ENCODE measurements around the gene IL22RA1.

The IL22RA1 gene

DNA sequence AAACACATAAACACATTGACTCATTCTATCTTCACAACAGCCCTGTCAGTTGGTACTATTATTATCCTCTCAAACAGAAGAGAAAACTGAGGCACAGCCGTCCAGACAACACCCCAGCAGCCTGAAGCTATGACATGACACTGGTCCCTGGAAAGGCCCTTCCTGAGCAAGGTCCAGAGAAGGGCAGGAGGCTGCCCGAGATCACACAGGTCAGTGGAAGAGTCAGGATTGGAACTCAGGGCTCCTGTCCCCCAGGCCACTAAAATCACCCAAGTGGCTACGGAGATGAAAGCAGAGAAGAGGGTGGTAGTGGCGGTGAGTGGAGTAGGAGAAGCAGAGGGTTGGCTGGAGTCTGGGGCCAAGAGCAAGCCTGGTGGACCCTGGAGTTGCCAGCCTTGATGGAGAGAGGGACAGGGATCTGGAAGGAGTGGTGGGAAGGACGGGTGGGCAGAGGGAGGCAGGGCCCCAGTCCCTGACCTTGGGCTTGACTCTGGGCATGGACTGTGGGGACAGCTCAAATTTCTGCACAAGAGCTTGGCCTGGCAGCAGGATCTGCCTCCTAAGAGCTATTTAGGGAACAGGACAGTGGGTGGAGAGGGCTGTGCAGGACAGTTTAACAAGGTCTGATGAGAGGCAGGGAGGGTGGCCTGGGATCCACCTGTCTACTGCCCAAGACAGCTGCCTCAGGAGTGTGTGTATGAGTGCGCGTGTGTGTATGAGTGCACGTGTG lies 46.8 kb downstream of the IL22RA1 start:
- DNase-seq: no peak

DNA sequence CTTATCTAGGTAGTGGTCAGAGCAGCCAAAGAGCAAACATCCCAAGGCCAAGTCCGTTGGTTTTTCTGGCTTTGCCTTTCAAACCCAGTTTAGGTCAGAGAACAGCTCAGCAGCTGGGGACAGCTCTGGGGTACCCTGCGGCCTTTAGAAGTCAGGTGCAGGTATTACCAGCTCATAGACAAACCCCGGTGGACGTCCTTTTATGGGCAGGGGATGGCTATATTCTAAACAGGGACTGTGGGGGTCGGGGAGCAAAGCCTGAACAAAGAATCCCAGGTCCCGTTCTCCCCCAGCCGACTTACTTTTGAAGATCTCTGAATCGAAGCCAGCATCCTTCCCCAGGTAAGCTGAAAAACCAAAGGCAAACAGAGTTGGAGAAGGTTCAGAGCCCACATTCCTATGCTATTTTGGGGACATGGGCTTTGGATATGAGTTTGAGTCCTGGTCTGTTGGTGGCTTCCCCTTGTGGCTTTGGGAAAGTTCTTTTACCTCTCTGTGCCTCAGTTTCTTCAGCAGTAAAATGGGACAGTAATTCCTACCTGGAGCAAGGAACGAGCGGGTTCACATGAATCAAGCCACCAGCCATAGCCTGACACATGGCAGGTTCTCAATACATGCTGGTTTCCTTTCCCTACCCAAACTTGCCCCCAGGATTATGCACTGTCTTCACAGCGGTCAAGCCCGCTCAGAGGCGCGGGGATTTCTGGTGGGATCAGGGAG lies 47.6 kb downstream of the IL22RA1 start:
- no peak for DNase-seq

DNA sequence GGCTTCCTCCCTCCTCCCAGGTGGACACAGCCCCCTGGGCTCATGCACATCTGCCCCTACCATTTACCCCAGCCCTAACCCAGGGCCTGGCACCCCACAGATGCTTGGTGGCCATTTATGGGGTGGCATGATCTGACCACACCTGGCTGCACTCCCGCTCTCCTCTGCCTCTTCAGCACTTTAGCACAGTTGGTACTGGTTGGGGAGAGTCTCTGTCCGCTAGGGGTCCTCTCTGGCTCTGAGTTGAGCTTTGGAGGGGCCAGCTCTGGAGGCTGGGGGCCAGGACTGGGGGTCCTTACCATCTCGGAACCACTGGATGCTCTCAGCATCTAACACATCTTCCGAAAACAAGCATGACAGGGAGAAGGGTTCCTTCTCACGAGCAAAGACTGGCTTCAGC lies 48.4 kb downstream of the IL22RA1 start:
- DNase-seq: no peak

DNA sequence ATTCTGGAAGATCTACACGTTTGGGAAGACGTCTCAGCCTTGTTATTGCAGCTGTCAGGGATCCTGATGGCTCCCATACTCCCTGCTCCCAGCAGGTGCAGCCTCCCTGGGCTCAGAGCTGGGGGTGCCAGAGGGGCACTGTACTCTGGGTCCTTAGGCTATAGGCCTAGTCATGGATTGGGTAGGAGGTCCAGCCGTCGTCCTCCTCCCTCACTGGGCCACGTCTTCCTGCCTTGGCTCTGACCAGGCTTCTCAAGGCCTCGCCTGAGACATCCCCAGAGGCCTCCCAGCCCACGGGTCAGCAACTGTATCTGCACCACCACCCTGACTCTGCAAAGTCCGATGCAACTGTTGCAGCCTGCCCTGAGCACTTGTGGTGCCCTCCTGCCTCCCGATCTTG lies 49.2 kb downstream of the IL22RA1 start:
- DNase-seq: no peak

DNA sequence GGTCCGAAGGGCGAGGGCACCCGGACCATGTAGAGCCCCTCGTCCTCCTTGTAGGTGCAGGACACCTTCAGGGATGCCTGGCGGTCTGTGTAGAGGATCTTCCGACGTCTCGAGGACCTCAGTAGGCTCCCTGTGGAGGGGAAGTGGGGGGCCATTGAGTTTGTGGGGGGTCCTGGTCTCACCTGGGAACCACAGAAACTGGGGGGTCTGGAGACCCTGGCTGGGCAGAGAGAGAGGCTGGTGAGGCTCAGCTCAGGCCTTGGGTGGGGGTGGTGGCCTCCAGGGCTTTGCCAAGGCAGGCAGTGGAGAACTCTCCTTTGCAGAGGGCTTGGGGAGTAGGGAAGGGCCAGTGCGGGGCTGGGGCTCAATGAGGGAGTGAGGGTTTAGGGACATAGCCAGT lies 50.0 kb downstream of the IL22RA1 start:
- no peak for DNase-seq

DNA sequence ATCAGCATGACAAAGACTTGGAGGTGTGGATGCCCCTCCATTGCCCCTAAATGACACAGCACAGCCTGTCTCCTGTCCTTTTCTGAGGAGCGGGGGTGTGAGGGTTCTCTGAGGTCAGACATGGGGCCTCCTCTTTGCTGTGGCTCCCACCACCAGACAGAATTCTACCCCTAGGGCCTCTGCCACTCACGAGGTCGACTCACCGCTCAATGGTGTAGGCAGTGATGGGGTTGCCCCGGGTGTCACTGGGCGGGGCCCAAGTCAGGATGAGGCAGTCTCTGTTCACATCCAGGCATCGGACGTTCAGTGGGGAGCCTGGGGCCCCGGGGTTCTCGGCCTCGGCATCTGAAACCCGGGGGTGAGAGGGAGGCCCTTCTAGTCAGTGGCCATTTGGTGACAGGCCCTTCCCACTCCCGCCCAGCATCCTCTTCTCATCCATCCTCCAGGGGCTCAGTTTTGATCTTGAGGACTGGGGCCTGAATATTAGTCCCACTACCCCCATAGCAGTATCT lies 50.9 kb downstream of the IL22RA1 start:
- DNase-seq: no peak

DNA sequence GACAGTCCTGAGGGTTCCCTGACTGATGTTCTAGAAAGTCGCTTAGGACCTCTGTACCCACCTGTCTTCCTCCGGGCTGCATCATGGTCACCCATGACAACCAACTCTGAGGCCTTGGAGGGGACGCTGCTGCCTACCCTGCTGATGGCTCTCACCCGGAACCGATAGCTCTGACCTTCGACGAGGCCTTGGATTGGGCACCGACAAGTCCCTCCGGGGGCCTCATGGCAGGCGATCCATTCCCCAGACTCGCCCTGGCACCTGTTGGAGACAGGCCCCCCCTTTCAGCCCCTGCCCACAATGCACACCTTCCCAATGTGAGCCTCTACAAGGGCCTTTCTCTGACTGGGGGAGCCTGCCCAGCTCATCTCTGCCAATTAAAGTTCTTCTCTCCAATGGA lies 52.2 kb downstream of the IL22RA1 start:
- DNase-seq: no peak

DNA sequence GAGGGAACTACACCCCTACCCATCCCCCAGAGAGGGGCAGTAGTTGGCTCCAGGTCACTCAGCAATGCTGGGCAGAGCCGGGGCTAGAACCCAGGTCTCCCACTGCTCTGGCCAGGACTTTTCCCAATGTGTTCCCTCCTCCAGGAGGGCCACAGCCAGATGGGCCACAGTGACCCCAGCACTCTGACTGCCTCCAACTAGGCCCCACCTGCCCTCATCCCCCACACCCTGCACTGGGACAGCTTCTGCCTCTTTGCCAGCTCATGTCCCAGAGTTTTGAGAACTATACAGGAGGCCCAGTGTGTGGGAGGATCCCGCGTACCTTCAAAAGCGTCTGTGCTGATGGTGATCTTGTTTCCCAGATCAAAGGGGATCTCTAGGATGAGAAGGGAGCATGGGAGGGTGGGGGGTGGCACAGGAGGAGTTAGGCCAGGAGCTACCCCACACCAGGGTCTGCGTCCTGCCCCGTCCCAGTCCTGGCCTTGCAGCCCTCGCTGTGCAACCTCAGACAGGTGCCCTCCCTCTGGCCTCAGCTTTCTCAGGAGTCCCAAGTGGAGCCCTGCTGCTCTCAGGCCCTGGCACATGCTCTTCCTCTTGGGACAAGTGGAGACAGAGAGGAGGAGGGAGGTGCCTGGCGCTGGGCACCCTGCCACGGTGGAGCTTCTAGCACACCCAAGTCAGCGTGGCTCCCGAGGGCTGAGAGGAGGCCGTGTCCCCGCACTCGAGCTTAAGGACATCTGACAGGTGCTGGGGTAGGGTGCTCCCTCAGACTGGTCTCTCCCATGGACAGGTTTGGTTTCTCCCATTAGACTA lies 53.0 kb downstream of the IL22RA1 start:
- no peak for DNase-seq

DNA sequence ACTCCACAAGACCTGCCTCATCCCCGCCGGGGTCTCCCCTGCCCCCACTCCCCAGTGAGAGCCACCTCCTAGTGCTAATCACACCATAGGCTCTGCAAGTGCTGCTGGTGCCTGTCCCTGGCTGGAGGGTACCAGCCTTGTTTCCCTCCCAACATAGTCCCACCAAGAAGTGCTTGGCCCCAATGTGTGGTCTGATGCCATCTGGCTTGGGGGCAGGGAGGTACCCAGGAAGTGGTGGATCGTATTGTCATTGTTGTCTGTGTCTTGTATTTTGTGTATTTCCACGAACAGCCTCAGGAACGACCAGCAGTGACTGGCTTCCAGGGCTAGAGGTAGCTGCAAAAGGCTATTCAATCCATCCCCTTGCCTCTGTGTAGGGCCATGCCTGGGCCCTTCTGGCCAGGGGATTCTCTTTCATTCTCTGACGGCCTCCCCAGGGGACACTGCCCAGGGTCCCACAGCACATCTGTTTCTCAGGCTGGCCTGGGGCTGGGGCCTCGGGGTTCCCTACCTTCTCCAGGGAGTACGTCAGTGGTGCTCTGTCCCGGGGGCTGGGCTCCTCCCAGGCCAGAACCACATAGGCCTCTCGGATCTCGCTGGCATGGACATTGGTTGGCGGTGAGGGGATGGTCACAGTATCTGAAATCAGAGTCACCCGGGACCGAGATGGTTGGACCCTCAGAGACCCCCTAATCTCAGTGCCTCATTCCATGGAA lies 53.8 kb downstream of the IL22RA1 start:
- DNase-seq: no peak

DNA sequence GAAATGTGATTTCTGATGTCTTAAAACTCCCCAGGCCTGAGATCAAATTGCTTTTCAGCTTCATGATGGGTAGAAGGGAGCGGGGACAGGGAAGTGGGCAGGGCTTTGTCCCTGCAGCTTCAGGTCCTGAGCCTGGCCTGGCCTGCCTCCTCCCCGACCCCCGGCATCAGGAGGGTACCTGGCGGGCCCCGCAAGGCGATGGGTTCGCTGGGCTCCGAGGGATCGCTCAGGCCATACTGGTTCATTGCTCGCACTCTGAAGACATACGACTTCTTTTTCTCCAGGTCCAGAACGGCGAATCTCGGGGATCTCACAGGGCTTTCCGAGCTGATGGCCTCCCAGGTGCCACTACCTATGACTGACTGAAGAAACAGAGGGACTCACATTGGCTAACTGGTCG lies 56.5 kb downstream of the IL22RA1 start:
- DNase-seq: no peak

DNA sequence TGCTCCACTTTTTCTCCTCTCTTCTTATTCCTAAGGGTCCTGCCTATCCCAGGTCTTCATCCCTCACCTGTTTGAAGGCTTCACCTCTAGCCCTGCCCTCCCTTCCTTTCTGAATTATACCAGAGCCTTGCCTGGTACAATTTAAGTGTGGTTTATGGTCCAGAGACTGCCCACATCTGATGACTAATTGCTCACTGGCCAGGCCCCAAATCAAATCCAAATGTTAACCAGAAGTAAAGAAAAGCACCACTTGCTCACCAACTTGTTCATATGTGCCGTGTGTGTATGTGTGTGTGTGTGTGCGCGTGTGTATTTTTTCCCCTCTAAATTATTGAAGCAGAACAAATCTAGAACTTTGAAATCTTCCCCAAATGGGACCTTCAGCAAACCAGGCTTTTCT lies 57.4 kb downstream of the IL22RA1 start:
- DNase-seq: no peak

DNA sequence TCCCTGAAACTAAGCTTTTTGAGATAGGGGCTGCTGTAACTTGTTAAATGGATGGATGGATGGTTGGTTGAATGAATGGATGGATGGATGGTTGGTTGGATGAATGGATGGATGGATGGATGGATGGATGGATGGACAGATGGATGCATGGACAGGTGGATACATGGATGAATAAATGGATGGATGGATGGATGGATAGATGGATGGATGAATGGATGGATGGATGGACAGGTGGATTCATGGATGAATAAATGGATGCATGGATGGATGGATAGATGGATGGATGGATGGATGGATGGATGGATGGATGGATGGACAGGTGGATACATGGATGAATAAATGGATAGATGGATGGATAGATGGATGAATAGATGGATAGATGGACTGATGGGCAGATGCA lies 57.9 kb downstream of the IL22RA1 start:
- no peak for DNase-seq

DNA sequence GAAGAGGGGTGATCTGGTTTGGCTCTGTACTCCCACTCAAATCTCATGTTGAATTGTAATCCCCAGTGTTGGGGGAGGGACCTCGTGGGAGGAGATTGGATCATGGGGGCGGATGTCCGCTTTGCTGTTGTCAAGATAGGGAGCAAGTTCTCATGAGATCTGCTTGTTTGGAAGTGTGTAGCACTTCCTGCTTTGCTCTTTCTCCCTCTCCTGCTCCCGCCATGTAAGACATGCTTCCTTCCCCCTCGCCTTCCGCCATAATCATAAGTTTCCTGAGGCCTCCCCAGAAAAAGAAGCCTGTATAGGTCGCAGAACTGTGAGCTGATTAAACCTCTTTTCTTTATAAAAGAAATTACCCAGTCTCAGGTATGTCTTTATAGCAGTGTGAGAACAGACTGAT lies 58.9 kb downstream of the IL22RA1 start:
- no peak for DNase-seq

DNA sequence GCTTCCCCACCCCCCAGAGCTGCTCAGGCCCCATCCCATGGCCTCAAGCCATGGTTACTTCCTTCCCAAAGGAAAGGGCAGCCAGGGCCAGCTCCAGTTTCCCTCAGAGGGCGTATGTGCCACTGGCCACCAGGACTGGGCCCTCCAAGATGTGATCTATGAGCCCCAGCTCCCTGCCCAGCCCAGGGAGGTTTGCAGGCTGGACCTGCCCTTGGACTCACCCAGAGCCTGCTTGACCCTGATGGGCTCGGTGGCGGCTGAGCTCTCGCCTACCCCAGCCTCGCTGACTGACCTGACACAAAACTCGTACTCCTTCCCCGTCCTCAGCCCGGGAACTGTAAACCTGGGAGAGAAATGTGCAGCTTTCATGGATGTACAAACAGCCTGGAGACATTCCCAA lies 60.6 kb downstream of the IL22RA1 start:
- DNase-seq: no peak

DNA sequence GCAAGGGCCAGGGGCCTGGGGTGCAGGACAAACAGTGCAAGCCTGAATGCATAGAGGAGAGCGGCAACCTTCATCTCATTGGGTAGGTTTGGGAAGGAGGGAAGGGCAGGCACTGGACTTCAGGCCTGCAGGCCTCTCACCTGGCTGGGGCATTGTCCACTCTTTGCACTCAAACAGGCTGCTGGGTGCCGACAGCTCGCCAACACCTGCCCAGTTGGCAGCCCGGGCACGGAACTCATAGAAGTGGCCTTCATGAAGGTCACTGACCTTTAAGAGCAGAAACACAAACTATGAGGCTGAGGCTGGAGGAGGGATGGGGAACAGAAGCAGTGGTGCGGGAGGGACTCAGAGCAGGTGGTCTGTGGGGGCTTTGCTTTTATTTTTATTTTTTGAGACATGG lies 61.8 kb downstream of the IL22RA1 start:
- DNase-seq: no peak

DNA sequence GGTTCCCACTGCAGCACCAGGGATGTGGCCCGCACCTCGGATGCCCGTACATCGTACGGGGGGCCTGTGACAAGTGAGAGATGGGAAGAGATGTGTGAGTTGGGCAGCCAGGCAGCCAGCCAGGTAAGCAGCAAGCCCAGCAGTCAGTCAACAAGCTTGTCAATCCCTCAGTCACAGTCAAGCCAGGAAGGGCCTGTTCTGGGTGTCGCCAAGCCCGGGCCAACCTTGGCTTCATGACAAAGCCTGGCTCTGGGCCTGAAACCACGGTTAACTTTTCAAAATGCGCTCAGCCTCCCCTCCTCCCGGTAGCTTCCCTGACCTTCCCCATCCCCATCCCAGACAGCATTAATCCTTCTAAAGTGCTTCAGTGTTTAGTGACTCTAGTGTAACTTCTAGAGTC lies 62.8 kb downstream of the IL22RA1 start:
- DNase-seq: no peak

DNA sequence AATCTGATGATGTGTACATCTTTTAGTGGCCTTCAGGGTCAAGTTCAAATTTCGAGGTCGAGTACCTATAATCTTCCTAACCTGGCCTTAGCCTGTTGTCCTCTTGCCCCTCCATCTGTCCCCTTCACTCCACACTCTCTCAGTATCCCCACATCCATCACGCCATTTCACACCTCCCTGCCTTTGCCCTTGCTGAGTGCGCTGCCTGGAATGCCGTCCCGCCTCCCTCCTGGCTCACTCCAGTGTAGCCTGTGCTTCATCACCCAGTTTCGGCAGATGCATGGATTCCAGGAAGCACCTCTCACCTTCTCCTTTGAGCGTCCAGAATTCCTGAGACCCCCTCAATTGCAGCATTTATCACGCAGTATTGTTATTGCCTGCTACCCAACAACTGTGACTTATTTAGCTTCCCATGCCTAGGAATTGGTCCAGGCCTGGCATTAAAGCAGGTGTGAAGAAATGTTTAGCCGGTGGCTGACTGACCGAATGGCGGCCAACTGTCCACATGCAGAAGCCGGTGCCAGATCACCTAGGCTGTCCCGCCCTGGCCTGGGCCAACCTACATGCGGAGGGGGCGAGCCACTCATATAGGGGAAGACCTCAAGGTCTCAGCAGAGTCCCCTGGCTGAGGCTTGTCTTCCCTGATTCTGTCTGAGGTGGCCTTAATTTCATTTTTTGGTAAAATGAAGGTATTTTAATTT lies 65.5 kb downstream of the IL22RA1 start:
- DNase-seq: no peak

DNA sequence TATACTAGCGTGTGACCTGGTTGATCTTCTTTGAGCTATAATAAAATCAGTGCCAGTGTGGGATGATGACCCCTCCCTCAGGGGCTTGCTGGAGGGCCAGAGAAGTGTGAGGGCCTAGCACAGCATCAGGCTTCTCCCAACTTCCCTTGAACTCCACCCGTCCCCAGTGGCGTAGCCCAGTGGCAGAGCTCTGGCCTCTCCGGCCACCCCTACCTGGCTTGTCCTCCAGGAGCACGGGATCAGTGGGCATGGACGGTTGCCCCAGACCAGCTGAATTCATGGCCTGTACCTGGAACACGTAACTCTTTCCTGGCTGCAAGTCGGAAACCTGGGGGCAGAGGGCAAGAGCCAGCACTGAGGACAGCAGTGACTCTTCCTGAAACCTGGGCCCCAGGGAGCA lies 67.0 kb downstream of the IL22RA1 start:
- DNase-seq: no peak

DNA sequence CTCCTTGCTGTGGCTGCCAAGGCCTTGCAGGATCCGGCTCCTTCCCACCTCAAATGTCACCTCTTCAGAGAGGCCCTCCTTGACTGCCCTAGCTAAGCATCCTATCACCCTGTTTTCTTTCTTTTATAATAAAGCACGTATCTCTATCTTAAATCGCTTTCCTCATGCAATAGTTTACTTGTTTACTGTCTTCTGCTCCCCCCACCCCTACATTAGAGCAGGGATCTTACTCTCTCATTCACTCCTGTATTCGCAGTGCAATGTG lies 67.4 kb downstream of the IL22RA1 start:
- no peak for DNase-seq

DNA sequence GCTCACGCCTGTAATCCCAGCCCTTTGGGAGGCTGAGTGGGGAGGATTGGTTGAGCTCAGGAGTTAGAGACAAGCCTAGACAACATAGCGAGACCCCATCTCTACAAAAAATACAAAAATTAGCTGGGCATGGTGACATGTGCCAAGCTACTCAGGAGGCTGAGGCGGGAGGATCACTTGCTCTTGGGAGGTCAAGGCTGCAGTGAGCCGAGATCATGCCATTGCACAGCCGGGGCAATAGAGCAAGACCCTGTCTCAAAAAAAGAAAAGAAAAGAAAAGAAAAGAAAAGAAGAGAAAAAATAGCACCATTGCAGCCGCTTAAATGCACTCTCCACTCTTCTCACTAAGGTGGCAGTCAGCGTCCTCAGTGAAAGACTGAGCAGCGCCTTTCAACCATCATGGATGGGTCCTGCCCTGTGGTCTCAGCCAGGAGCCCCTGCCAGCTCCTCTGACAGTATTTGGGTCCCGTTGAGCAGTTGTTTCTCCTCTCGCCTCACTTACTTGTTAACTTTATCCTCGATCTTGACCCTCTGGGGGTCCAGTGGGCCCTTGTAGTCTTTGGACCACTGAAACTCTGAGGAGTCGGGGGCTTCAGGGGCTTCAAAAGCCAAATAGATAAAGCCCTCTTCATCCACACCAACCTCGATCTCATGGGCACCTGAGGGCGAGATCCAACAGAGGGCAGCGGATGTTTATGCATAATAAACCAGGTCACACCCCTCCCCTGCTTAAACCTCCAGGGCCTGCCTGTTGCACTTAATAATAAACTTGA lies 67.9 kb downstream of the IL22RA1 start:
- DNase-seq: no peak

DNA sequence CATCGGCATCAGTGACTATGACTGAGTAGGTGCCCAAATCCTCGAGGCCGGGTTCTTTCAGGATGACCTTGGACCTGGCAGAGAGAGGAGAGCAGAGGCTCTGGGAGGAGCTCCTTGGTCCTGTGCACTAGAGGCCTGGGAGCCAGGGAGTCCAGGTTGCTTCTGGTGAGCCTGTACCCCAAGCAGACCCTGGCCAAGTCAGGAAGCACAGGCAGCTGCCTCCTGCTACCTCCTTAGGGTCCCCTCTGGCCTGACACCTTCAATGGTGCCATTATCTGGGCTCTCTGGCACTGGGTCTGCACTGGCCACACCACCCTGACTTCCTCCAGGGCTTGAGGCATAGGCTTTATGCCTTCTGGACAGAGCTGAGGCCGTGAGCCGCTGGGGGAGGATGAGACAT lies 68.7 kb downstream of the IL22RA1 start:
- DNase-seq: no peak

DNA sequence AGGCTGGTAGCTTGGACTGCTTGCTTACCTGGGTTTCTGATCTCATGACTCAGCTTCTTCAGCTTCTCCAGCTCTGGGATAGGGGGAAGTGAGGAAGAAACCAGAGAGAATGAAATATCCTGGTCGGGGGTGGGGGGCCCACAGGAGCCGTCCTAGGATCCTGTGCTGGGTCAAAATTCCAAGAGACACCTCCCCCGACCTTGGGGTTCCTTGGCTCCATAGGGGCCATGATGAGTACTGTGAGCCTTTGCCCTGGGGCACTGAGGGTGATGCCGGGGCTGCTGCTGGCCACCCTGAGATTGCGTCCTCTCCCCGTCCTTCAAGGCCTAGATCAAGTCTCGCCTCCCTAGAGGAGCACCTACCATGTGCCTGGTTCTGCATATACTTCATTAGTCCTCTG lies 71.0 kb downstream of the IL22RA1 start:
- no peak for DNase-seq
